ENCODE results near the gene SDHAF2.

The SDHAF2 gene

DNA sequence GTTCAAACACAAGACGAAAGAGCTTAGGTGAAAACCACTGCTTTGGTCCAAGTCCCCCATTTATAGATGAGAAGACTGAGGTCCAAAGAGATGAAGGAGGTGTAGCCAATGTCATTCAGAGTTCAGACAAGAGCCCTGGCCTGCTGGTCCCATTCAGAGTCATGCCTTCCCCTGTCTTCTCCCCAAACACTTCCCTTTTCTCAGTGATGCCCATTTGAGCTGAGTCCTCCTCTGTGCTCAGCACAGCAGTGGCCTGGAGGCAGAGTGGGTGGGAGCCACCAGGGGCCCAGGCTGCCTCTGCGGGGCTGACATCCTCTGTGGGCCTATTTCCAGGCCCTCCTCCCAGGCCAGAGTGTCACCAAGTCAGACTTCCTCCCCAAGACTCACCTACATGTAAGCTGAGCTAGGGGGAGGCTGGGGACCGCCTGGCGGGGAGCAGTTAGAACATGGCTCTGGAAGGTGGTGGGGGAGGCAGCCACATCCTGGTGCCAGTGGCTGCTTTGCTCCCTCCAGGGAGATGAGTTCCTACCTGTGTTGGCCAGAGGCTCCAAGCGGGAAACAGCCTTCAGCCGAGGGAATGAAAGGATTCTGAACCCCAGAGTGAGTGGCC lies 56.2 kb downstream of the SDHAF2 start:
- TF ChIP-seq, protein P1, sequence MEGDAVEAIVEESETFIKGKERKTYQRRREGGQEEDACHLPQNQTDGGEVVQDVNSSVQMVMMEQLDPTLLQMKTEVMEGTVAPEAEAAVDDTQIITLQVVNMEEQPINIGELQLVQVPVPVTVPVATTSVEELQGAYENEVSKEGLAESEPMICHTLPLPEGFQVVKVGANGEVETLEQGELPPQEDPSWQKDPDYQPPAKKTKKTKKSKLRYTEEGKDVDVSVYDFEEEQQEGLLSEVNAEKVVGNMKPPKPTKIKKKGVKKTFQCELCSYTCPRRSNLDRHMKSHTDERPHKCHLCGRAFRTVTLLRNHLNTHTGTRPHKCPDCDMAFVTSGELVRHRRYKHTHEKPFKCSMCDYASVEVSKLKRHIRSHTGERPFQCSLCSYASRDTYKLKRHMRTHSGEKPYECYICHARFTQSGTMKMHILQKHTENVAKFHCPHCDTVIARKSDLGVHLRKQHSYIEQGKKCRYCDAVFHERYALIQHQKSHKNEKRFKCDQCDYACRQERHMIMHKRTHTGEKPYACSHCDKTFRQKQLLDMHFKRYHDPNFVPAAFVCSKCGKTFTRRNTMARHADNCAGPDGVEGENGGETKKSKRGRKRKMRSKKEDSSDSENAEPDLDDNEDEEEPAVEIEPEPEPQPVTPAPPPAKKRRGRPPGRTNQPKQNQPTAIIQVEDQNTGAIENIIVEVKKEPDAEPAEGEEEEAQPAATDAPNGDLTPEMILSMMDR (IDR thresholded peaks at IDR 0.05; ENCODE audit: unreplicated experiment in 3 of 3): no peak
- Mint-ChIP-seq H3K27ac (peak overlapping the region in 2 of 3 experiments; percentile 26 to 47), H3K9me3 (no peaks in the 10 kb centered on the region), H3K4me3 (peak overlapping the region in 1 of 3 experiments; percentile 17), H3K4me1 (peaks cover 50% of the 10 kb centered on the region), H3K27me3 (ENCODE audit: low read depth) (peaks cover 8% of the 10 kb centered on the region), H3K36me3 (ENCODE audit: low read depth) (no peaks in the 10 kb centered on the region)

DNA sequence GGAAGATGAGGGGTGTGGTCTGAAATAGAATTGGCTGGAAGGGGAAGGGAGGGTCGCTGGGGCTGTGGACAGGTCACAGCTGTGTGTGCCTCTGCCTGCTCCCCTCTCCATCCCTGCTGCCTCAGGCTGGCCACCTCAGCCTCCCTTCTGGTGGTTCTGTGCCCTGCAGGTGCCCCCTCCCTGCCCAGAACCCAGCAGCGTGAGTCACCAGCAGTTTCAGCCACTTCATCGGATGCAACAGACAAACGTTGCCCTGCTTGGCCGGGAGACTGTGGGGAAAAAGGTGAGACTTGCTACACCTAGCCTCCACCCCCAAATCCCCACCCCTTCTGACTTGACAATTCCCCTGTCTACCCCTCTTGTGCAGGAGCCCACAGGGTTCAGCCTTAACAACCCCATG lies 56.9 kb downstream of the SDHAF2 start:
- Mint-ChIP-seq H3K27me3 (ENCODE audit: low read depth) (peaks cover 8% of the 10 kb centered on the region), H3K4me1 (peaks cover 45% of the 10 kb centered on the region), H3K4me3 (peak overlapping the region in 1 of 3 experiments; percentile 28), H3K36me3 (ENCODE audit: low read depth) (no peaks in the 10 kb centered on the region), H3K9me3 (no peaks in the 10 kb centered on the region), H3K27ac (peak overlapping the region in 2 of 3 experiments; percentile 26 to 47)
- TF ChIP-seq, protein P1 (IDR thresholded peaks at IDR 0.05; ENCODE audit: unreplicated experiment in 3 of 3): no peak

DNA sequence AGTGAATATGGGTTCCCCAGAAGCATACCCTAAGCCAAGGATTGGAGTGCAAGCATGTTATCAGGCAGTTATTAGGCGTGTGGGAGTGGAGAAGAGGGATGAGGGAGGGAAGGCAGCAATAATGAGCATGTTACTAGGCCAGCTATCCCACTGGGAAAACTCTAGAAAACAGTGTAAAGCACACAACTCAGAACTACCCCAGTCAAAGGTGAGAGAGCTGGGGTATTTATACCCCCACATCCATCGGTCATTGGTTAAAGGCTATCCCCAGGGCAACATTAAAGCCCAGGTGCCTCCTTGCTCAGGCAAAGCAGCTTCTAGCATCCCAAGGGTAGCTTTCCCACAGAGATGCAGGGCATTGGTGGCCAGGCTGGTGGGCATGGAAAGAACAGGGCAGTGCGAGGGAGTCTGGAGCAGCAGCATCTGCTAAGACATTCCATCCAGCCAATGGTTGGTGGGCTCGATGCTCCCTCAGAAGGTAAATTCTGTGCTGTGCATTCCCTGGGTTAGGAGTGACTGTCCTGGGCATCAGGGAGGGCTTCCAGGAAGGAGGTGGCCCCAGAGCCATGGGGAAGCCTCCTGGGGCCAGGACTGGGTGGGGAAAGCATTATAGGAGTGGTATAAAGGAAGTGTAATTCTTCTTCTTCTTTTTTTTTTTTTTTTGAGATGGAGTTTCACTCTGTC lies 57.6 kb downstream of the SDHAF2 start:
- H3K4me1 Mint-ChIP-seq: peaks cover 51% of the 10 kb centered on the region
- peak overlapping the region in 2 of 3 experiments; percentile 4 to 28 for H3K4me3 Mint-ChIP-seq
- H3K27ac Mint-ChIP-seq: peak overlapping the region in 2 of 3 experiments; percentile 14 to 18
- H3K36me3 Mint-ChIP-seq (ENCODE audit: low read depth): no peaks in the 10 kb centered on the region
- H3K9me3 Mint-ChIP-seq: no peaks in the 10 kb centered on the region
- TF ChIP-seq, protein P1 (IDR thresholded peaks at IDR 0.05; ENCODE audit: unreplicated experiment in 3 of 3): no peak
- H3K27me3 Mint-ChIP-seq (ENCODE audit: low read depth): peaks cover 8% of the 10 kb centered on the region

DNA sequence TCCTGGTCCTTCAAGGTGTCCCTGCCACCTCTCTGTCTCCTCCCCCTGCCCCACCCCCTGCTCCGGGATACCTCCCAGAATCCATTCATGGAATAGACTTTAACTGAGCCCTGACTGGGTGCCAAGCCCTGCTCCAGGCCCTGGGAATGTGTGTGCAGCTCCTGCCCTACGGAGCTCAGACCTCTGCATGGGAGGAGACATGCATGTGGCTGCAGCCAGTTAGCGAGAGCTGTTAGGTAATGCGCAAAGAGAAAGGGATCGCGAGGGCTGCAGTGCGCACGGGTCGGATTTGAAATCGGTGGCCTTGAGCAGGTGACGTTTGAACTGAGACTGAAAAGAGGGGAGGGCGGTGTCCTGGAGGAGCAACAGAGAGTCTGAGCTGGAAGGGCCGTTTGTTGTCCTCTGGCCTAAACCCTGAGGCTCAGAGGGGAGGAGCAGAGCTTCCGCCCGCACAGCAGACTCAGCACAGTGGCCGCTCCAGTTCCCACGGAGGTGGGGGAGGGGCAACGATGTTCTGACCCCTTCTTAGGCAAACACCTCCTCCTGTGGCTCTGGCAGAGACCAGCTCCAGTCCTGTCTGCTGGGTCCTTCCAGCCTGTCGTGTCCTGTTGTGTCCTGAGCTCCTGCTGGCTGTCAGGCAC lies 58.8 kb downstream of the SDHAF2 start:
- H3K27me3 Mint-ChIP-seq (ENCODE audit: low read depth): peaks cover 7% of the 10 kb centered on the region
- H3K4me1 Mint-ChIP-seq: peaks cover 52% of the 10 kb centered on the region
- no peaks in the 10 kb centered on the region for H3K9me3 Mint-ChIP-seq
- peak overlapping the region; percentile 58 to 64 (median 62) for H3K4me3 Mint-ChIP-seq
- no peaks in the 10 kb centered on the region for H3K36me3 Mint-ChIP-seq (ENCODE audit: low read depth)
- TF ChIP-seq, protein P1 (IDR thresholded peaks at IDR 0.05; ENCODE audit: unreplicated experiment in 3 of 3): no peak
- H3K27ac Mint-ChIP-seq: peak overlapping the region; percentile 7 to 83 (median 43)

DNA sequence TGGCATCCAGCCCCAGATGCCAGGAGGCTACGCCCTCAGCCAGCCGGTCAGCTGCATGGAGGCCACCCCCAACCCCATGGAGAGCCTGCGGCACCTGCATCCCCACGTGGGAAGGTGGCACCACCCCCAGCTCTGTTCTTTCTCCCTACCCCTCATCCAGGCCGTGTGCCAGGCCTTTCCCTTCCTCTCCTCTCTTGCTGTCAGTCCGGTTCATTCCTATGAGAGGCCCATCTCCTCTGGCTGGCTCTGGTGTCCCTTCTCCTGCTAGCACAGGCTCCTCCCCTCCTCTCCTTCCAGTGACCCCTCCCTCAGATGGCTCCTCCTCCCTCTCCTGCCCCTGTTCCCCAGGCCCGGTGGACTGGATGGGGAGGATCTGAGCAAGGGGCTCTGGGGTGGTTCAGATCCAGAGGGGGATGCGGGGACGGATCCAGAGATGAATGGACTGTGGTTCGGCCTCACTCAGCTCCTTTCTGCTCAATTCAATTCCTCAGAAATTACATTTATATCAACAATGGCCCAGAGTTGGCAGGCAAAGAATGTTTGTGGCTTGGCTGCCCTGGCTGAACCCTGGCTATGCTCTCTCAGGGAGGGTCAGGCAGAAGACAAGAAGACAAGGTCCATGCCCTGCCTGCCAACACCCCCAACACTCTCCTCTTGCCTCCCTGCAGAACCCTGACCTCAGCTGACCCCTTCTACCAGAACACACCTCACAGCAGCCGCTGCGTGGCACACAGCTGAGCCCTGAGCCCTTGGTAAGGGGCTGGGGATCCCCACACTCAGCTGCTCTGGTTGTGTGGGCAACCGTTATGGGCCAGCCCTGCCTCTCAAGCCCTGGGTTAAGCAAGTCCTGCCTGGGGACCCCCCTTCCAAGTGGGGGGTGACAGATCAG lies 60.2 kb downstream of the SDHAF2 start:
- H3K36me3 Mint-ChIP-seq (ENCODE audit: low read depth): no peaks in the 10 kb centered on the region
- H3K9me3 Mint-ChIP-seq: no peaks in the 10 kb centered on the region
- TF ChIP-seq, protein P1 (IDR thresholded peaks at IDR 0.05; ENCODE audit: unreplicated experiment in 3 of 3): no peak
- H3K27me3 Mint-ChIP-seq (ENCODE audit: low read depth): peaks cover 3% of the 10 kb centered on the region
- H3K27ac Mint-ChIP-seq: peak overlapping the region in 2 of 3 experiments; percentile 7 to 59
- H3K4me1 Mint-ChIP-seq: peaks cover 60% of the 10 kb centered on the region
- H3K4me3 Mint-ChIP-seq: peak overlapping the region in 1 of 3 experiments; percentile 52
